ENCODE measurements around the gene SDHAF1. TPM values are rescaled to one million over a fixed set of nuclear protein-coding genes. Genes with fewer than 3 reads are reported as not detected.

Gene SDHAF1
- total and polyA plus RNA-seq, 2 of the 8 experiments (the other 6 are each of a cell fraction or from before 2014, with no cell fraction given): 16.0 to 21.3 TPM

- TF ChIP-seq KDM4A (IDR thresholded peaks at IDR 0.05; ENCODE audit: low read depth, low read length, severe bottlenecking) (peak; percentile 51), SIN3A (conservative IDR thresholded peaks at IDR 0.05 in 1 of 2, IDR thresholded peaks at IDR 0.05 in 1 of 2; ENCODE audit: low read depth in 1 of 2, low read length in 2 of 2) (peak; percentile 30 to 60; a peak in 1 of 4 replicates), YY1 (IDR thresholded peaks at IDR 0.05; ENCODE audit: low read depth, low read length) (no peak)
- TF ChIP-seq, protein P1, sequence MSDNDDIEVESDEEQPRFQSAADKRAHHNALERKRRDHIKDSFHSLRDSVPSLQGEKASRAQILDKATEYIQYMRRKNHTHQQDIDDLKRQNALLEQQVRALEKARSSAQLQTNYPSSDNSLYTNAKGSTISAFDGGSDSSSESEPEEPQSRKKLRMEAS (IDR thresholded peaks at IDR 0.05): peak; percentile 53
Measured at GRCh38 chr19:36008336-36008978, 13.5 kb downstream of the SDHAF1 start, which contains the start of gene SYNE4 (continued).

All from H1 (cell line).